ENCODE measurements around the gene ATF6.

ATF6 gene

DNA sequence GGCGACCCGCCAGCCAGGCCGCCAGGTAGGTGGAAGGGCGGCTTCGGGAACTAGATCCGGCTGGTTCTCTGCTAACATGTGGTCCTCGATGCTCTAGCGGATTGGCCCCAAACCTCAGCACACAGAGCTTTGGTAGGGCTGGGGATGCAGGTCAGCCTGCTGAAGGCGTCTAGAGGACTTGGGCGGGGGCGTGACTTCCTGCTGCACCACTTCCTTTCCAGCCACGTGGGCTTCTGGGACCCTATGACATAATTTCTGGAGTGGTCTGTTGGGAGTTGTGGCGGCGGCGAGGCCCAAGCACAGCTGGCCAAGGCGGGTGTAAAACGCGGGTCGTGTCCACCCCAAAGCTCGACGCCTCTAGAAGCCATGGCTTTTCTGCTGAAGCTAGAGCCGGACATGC lies 124.5 kb downstream of the ATF6 start:
- Mint-ChIP-seq H3K9me3 (no peaks in the 10 kb centered on the region), H3K4me3 (no peak overlapping the region), H3K4me1 (ENCODE audit: low read depth) (no peaks in the 10 kb centered on the region), H3K27ac (no peak overlapping the region), H3K36me3 (ENCODE audit: low read depth) (peaks cover 75% of the 10 kb centered on the region), H3K27me3 (no peaks in the 10 kb centered on the region)
- no peak for DNase-seq

GRCh38 chr1:161899091-161899490 lies 133.0 kb downstream of the ATF6 start:
- Mint-ChIP-seq H3K9me3 (no peaks in the 10 kb centered on the region), H3K27ac (no peak overlapping the region), H3K36me3 (ENCODE audit: low read depth) (peaks cover 15% of the 10 kb centered on the region), H3K4me3 (no peak overlapping the region), H3K4me1 (ENCODE audit: low read depth) (no peaks in the 10 kb centered on the region), H3K27me3 (no peaks in the 10 kb centered on the region)
- no peak for DNase-seq

DNA sequence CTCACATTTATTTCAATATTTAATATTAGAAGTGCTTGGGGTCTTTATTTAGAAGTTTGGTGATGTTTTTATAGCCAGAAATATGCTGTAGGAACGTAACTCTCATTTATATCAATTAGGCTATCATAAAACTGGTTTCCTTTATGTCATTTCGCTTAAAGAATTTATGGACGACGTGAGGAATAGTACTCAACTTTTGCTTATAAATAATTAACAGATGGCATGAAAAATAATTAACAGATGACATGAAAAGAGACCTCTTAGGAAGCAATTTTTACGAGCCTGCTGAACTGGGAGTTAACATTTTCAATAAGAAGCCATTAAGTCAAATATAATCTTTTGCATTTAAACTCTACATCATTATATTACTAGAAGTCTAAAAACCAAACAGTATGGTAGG lies 134.0 kb downstream of the ATF6 start:
- H3K27ac Mint-ChIP-seq: no peak overlapping the region
- no peaks in the 10 kb centered on the region for H3K27me3 Mint-ChIP-seq
- H3K36me3 Mint-ChIP-seq (ENCODE audit: low read depth): peaks cover 15% of the 10 kb centered on the region
- no peaks in the 10 kb centered on the region for H3K9me3 Mint-ChIP-seq
- H3K4me3 Mint-ChIP-seq: no peak overlapping the region
- DNase-seq: no peak
- peaks cover 9% of the 10 kb centered on the region for H3K4me1 Mint-ChIP-seq (ENCODE audit: low read depth)

- Mint-ChIP-seq H3K4me1 (ENCODE audit: low read depth) (peaks cover 17% of the 10 kb centered on the region), H3K27ac (no peak overlapping the region), H3K4me3 (no peak overlapping the region), H3K27me3 (no peaks in the 10 kb centered on the region), H3K36me3 (ENCODE audit: low read depth) (peaks cover 12% of the 10 kb centered on the region), H3K9me3 (no peaks in the 10 kb centered on the region)
- DNase-seq: no peak
Measured at GRCh38 chr1:161902182-161902581, 136.1 kb downstream of the ATF6 start.

DNA sequence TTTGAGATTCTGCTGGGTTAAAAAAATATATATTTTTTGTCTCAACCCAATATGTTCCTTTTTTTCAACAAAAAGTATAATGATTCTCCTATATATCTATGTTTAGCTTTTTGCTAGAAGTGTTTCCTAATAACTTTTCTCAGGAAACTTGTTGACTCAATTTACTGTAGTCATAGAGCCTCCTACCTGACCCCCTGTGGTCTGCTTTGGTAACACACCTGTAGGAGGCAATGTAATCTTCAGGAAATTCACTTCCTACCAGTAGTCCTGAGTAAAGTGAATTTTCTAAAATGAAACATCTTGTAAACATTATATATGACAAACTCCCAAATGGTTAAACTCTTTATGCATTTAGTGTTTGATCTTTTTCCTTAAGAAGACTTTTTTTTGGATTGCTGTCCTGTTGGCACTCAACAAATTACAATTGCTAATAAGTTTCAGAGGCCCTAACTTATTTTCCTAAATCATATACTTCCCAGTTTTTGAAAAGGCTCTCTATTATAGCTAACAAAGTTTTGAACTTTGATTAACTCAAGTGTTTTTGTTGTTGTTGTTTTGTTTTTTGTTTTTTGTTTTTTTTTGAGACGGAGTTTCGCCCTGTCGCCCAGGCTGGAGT lies 139.3 kb downstream of the ATF6 start:
- no peak overlapping the region for H3K27ac Mint-ChIP-seq
- no peaks in the 10 kb centered on the region for H3K9me3 Mint-ChIP-seq
- DNase-seq: no peak

DNA sequence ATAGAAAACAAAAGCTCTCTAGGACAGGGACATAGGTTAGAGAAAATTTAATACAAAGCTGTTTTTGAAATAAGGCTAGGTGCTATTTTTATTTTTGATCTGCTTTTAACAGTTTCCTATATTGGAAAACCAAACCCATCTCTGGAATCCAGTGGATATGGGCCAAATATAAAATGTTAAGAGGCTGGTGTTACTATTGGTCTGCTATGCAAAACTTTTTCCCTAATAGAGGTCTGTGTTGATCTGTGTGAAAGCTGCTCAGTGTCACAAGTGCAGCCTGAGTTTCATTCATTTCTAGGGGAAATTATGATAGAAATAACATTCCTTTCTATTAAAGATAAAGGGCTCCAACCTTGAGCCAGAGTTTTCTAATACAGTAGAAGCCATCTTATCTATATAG lies 141.1 kb downstream of the ATF6 start:
- Mint-ChIP-seq H3K9me3 (no peaks in the 10 kb centered on the region), H3K4me3 (no peak overlapping the region), H3K27me3 (no peaks in the 10 kb centered on the region), H3K27ac (no peak overlapping the region), H3K36me3 (ENCODE audit: low read depth) (peaks cover 30% of the 10 kb centered on the region), H3K4me1 (ENCODE audit: low read depth) (peaks cover 38% of the 10 kb centered on the region)
- no peak for DNase-seq

More for the DNA sequence above, 139.3 kb downstream of the ATF6 start:
- Mint-ChIP-seq H3K4me3 (no peak overlapping the region), H3K36me3 (ENCODE audit: low read depth) (peaks cover 14% of the 10 kb centered on the region), H3K27me3 (no peaks in the 10 kb centered on the region), H3K4me1 (ENCODE audit: low read depth) (peaks cover 26% of the 10 kb centered on the region)

GRCh38 chr1:161908264-161908663 lies 142.1 kb downstream of the ATF6 start:
- H3K27me3 Mint-ChIP-seq: no peaks in the 10 kb centered on the region

DNA sequence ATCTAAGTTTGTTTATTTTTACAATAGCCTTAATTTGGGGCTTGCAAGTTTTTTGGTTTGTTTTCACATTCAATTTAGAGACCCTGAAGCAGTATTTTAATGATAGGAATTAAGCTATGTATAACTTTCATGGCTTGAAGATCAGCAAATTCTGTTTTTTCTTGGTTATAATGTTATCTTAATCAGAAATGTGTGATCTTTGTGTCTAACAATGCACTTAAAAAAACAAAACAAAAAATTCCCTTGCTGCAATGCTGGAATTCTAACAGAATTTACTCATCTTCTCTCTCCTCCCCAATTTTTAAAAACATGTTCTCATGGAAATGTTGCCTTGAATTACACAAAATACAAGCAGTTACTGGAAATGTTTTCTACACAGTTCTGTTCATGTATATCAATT lies 144.5 kb downstream of the ATF6 start:
- DNase-seq: no peak
- Mint-ChIP-seq H3K4me3 (no peak overlapping the region), H3K4me1 (ENCODE audit: low read depth) (peaks cover 30% of the 10 kb centered on the region), H3K27me3 (no peaks in the 10 kb centered on the region), H3K9me3 (no peaks in the 10 kb centered on the region), H3K36me3 (ENCODE audit: low read depth) (peaks cover 38% of the 10 kb centered on the region), H3K27ac (no peak overlapping the region)

More at GRCh38 chr1:161908264-161908663, 142.1 kb downstream of the ATF6 start:
- no peaks in the 10 kb centered on the region for H3K9me3 Mint-ChIP-seq
- no peak for DNase-seq
- H3K4me1 Mint-ChIP-seq (ENCODE audit: low read depth): peaks cover 44% of the 10 kb centered on the region
- H3K27ac Mint-ChIP-seq: no peak overlapping the region
- no peak overlapping the region for H3K4me3 Mint-ChIP-seq
- peaks cover 39% of the 10 kb centered on the region for H3K36me3 Mint-ChIP-seq (ENCODE audit: low read depth)

DNA sequence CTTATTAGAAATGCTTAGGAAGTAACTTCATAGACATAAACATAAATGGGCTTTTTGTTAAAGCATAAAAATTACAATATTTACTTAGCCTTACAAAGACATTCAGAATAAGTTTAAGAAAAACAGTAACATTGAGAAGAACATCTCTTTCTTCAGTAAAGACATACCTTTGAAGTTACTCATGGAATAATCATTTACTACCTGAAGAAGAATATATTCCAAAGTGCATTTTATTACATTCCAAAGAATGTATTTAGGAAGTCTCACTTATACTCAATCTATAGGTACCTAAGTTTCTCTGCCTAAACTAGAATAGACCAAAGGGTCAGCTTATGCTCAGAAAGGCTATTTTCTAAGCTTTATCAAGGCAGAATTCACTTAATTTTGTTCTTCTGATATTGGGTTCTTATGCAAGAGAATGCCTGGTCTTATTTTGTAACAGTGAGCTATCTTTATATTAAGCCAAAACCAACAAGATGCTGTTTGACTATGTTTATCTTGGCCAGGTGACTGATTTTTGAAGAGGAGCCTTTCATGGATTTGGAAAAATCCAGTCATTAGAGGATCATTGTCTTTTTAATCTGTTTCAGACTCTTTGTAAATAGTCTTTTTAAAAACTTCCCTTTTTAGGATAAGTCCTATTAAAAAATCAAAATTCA lies 147.5 kb downstream of the ATF6 start:
- DNase-seq: no peak
- Mint-ChIP-seq H3K9me3 (no peaks in the 10 kb centered on the region), H3K27ac (no peak overlapping the region), H3K36me3 (ENCODE audit: low read depth) (peaks cover 36% of the 10 kb centered on the region), H3K4me1 (ENCODE audit: low read depth) (peaks cover 29% of the 10 kb centered on the region), H3K4me3 (no peak overlapping the region), H3K27me3 (no peaks in the 10 kb centered on the region)

DNA sequence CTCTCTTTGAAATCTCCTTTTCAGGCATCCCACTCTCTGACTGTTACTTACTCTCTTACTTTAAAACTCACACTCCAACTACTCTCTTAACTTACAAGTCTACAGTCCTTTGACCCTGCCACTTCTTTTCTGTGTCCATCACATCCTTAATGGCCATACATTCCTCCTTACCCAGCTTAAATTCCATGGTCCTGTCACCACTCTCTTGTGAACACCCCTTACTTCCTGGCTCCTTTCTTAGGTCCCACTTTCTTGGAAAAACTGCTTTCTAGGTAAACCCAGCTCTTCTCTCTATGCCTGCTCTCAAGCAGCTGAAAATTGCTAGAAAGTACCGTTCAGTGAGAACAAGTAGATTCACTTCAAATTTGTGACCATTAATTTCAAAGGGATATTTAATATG lies 148.5 kb downstream of the ATF6 start:
- Mint-ChIP-seq H3K27ac (no peak overlapping the region), H3K9me3 (no peaks in the 10 kb centered on the region), H3K4me1 (ENCODE audit: low read depth) (peaks cover 37% of the 10 kb centered on the region), H3K4me3 (no peak overlapping the region), H3K27me3 (no peaks in the 10 kb centered on the region), H3K36me3 (ENCODE audit: low read depth) (peaks cover 42% of the 10 kb centered on the region)
- no peak for DNase-seq

DNA sequence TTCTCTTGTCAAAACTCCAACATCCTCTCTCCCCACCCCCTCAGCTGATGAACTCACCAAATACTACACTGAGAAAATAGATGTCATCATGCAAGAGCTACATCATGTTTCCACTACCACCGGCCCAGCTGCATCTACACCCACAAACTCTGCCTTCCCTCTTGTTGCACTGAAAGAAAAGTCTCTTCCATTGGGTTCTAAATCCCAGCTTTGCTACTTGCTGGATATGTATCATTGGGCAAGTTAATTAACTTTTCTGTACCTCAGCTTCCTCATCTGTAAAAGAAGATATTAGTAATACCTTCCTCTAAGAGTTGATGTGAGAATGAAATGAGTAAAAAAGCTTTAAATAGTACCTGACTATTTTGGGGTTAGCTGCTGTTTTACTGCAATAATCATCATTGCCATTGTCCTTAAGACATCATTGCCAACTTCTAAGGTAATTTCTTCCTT lies 149.0 kb downstream of the ATF6 start:
- H3K36me3 Mint-ChIP-seq (ENCODE audit: low read depth): peaks cover 45% of the 10 kb centered on the region

DNA sequence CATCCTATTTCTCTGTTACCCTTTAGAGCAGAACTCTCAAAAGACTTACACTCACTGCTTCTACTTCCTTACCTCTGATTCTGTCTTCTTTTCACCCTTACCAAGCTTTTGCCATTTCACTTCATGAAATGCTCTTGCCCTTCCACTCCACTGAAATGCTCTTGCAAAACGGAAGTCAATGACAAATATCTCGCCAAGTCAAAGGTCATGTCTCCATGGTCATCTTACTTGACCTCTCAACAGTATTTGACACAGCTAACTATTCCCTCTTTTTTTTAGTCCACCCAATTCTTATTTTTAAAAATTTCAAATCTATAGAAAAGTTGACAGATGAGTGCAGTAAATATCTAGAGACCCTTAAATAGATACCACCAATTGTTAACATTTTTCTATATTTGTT lies 149.9 kb downstream of the ATF6 start:
- Mint-ChIP-seq H3K9me3 (no peaks in the 10 kb centered on the region), H3K27ac (no peak overlapping the region), H3K4me3 (no peak overlapping the region), H3K4me1 (ENCODE audit: low read depth) (peaks cover 29% of the 10 kb centered on the region), H3K36me3 (ENCODE audit: low read depth) (peaks cover 47% of the 10 kb centered on the region), H3K27me3 (no peaks in the 10 kb centered on the region)
- DNase-seq: no peak

More for the DNA sequence above, 149.0 kb downstream of the ATF6 start:
- DNase-seq: peak; percentile 53
- peaks cover 37% of the 10 kb centered on the region for H3K4me1 Mint-ChIP-seq (ENCODE audit: low read depth)
- H3K4me3 Mint-ChIP-seq: no peak overlapping the region
- no peaks in the 10 kb centered on the region for H3K27me3 Mint-ChIP-seq
- H3K9me3 Mint-ChIP-seq: no peaks in the 10 kb centered on the region
- no peak overlapping the region for H3K27ac Mint-ChIP-seq

GRCh38 chr1:161919229-161919628 lies 153.1 kb downstream of the ATF6 start:
- Mint-ChIP-seq H3K4me3 (no peak overlapping the region), H3K9me3 (no peaks in the 10 kb centered on the region)
- DNase-seq: no peak

GRCh38 chr1:161921491-161921890 lies 155.4 kb downstream of the ATF6 start:
- H3K27me3 Mint-ChIP-seq: no peaks in the 10 kb centered on the region
- H3K9me3 Mint-ChIP-seq: no peaks in the 10 kb centered on the region
- H3K36me3 Mint-ChIP-seq (ENCODE audit: low read depth): peaks cover 73% of the 10 kb centered on the region
- H3K27ac Mint-ChIP-seq: no peak overlapping the region
- peaks cover 36% of the 10 kb centered on the region for H3K4me1 Mint-ChIP-seq (ENCODE audit: low read depth)
- no peak for DNase-seq
- no peak overlapping the region for H3K4me3 Mint-ChIP-seq

More at GRCh38 chr1:161919229-161919628, 153.1 kb downstream of the ATF6 start:
- peak overlapping the region; percentile 72 for H3K27ac Mint-ChIP-seq
- H3K4me1 Mint-ChIP-seq (ENCODE audit: low read depth): peaks cover 27% of the 10 kb centered on the region
- no peaks in the 10 kb centered on the region for H3K27me3 Mint-ChIP-seq
- peaks cover 53% of the 10 kb centered on the region for H3K36me3 Mint-ChIP-seq (ENCODE audit: low read depth)

DNA sequence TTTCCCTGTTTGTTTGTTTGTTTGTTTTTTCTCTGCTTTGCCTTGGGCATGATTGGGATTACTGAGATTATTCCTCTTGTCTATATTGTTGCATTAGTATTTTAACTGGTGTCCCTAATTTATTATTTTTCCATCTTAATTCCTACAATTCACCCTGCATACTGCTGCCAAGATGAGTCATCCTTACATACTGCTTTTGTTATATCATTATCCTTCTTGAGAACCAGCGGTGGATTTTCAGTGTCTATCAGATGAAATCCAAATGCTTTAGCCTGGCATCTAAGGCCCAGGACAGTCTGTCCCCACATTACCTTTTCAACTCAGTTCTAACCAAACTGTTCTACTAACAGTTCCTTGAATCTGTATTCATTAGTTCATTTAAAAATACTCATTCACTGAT lies 155.9 kb downstream of the ATF6 start:
- H3K27ac Mint-ChIP-seq: no peak overlapping the region
- H3K36me3 Mint-ChIP-seq (ENCODE audit: low read depth): peaks cover 77% of the 10 kb centered on the region
- no peaks in the 10 kb centered on the region for H3K9me3 Mint-ChIP-seq
- no peak for DNase-seq
- H3K4me1 Mint-ChIP-seq (ENCODE audit: low read depth): peaks cover 40% of the 10 kb centered on the region
- H3K4me3 Mint-ChIP-seq: no peak overlapping the region
- H3K27me3 Mint-ChIP-seq: no peaks in the 10 kb centered on the region

Measured in activated T-cell treated with anti-CD3 and anti-CD28 coated beads, Interleukin-2, amount 50 U/mL, for 24 hours (primary cell).